Measurements from ENCODE around the gene UTF1. TPM values are rescaled to one million over a fixed set of nuclear protein-coding genes. Genes with fewer than 3 reads are reported as not detected.

UTF1 gene
- total and polyA plus RNA-seq, 9 of the 15 experiments (the other 6 are each of a cell fraction or from before 2014, with no cell fraction given): 0.35 to 0.46 TPM; not detected in 7

DNA sequence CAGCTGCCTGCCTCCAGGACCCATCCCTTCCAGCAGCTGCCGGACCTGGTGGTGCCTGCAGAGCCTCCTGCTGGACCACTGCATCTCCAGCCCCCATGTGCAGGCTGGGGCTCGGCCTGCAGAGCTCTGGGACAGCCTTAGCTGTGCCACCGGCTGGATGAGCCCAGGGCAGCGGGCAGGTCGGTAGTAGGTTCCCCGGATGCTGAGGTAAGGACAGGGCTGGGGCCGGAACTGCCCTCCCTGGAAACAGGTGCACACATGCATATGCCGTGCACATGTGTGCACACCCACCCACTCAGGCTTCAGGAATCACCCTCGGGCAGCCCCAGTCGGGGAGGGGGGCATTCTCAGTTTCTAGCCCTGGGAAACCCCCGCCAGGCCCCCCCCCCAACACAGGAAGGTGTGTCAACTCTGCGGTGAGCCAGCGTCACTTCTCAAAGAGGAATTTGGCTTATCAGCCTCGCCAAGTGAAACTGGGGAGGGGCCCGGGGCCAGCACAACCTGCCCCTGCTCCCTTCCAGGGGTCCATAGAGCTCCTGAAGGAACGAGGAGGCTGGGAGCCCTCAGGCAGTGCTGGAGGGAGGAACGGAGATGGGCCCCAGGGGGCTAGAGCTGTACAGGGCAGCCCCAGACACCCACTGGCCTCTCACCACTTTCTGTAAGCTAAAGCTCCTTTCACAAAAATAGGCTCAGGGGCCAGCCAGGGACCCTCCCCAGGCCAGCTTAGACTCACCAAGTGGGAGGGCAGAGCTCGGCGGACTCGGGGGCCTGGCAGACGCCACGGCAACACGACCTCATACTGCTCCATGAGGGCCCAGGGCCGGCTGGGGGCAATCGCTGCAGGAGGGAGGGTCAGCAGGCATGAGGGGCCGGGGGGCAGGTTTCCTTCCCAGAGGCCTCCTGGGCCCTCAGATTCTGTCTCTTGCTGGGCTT is 45.0 kb downstream of the UTF1 start (continued):
- TF ChIP-seq DPF2 (IDR thresholded peaks at IDR 0.05) (peak; percentile 37; the same call in 1 of the 2 replicates), HNRNPUL1 (IDR thresholded peaks at IDR 0.05; ENCODE audit: low read length) (no peak), ZBTB34 (CRISPR knock-in tag; IDR thresholded peaks at IDR 0.05) (no peak), GATAD2B (IDR thresholded peaks at IDR 0.05; ENCODE audit: borderline replicate concordance) (no peak)

DNA sequence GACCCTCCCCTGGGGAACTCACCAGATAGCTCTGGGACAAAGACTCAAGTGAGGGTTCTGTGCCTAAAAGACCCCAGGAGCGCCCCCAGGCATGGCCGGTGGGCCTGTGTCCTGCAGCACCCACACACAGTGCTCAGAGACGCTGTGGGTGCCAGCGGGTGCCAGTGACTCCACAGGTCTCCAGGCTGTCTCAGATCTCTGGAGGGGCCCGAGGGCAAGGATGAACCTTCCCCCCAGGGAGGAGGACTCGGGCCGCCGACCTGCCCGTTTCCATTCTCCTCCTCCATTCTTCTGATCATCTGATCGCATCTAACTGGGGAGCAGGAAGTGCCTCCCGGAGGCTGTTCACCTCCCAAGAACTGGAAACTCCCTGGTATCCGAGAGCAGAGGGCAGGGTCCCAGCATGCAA is 45.7 kb downstream of the UTF1 start:
- no peak for ATAC-seq
- no peaks in the 10 kb centered on the region for H3K9me3 ChIP-seq (replicated peaks; ENCODE audit: control insufficient read depth, insufficient read depth, low read depth, low read length)
- H3K36me3 ChIP-seq (ENCODE audit: control insufficient read depth, insufficient read depth, low read length): peaks cover 12% of the 10 kb centered on the region; the same call in 1 of the 3 replicates
- H3K27ac ChIP-seq (ENCODE audit: extremely low read depth, low read depth, low read length): peak overlapping the region; percentile 41
- 17% methylated on average over 7 of the region's 12 CpGs for WGBS (ENCODE audit: insufficient coverage, low coverage, missing lambda C conversion rate)
- FAIRE-seq: no peak
- intact Hi-C loops (cut with micrococcal nuclease): no loop called here
- DNase-seq (ENCODE audit: extremely low read depth in 1 of 4, low spot score in 3 of 4): peak in 2 of 4 experiments; percentile 16 to 27
- H3K4me3 ChIP-seq: peak overlapping the region; percentile 2; the same call in 1 of the 2 replicates
- in situ Hi-C loops (cut with MboI): no loop called here
- H2AFZ ChIP-seq (ENCODE audit: low read depth, low read length): 0 out of 2 replicates have a peak overlapping the region, but pooled peaks have one; percentile 37
- no peaks in the 10 kb centered on the region for H4K20me1 ChIP-seq (replicated peaks; ENCODE audit: control insufficient read depth, insufficient read depth, low read length)
- peak overlapping the region; percentile 46 to 84; a peak in 3 of 4 replicates for H3K9ac ChIP-seq (ENCODE audit: insufficient read depth in 1 of 2, low read depth in 2 of 2, low read length in 2 of 2)
- no TSS peak for BruUV-seq (replicated peaks)
- no peaks in the 10 kb centered on the region for H3K27me3 ChIP-seq (ENCODE audit: control insufficient read depth in 2 of 2, insufficient read depth in 2 of 2, low read length in 2 of 2)
- no peaks in the 10 kb centered on the region for H3K79me2 ChIP-seq (ENCODE audit: control insufficient read depth, insufficient read depth, low read length)
- peak overlapping the region; percentile 51; the same call in 1 of the 2 replicates for H3K4me2 ChIP-seq (ENCODE audit: insufficient read depth, low read length)
- H3K4me1 ChIP-seq (replicated peaks in 1 of 2; ENCODE audit: control insufficient read depth in 2 of 2, insufficient read depth in 2 of 2, low read length in 2 of 2): peaks cover 40 to 95% of the 10 kb centered on the region in 2 experiments
- CTCF ChIA-PET (ENCODE audit: low intra/inter-chr PET ratio): no interaction called here
- POLR2A ChIA-PET: interaction anchor here (0.8 to 1.3 kb wide), 2 partner anchors 13 to 38 kb away, joined by 3 read pairs; no protein-coding TSS in a partner anchor
- peaks cover 3% of the 10 kb centered on the region for H3K9me1 ChIP-seq (ENCODE audit: control insufficient read depth, insufficient read depth, low read length)
- TF ChIP-seq GABPA (tag; conservative IDR thresholded peaks at IDR 0.05; ENCODE audit: low read depth): peak; percentile 33; the same call in 1 of the 2 replicates
- no peak for TF ChIP-seq TEAD4 (IDR thresholded peaks at IDR 0.05; ENCODE audit: low read length)
- TF ChIP-seq TEAD4 (CRISPR knock-in tag; IDR thresholded peaks at IDR 0.05; ENCODE audit: borderline replicate concordance): no peak
- TF ChIP-seq HDAC1 (IDR thresholded peaks at IDR 0.05): no peak
- peak; percentile 41; the same call in 1 of the 2 replicates for TF ChIP-seq ZBTB7A (IDR thresholded peaks at IDR 0.05; ENCODE audit: borderline replicate concordance, control insufficient read depth, low read depth, low read length)
- no peak for TF ChIP-seq FOSL1 (tag; conservative IDR thresholded peaks at IDR 0.05)
- TF ChIP-seq, protein P1, sequence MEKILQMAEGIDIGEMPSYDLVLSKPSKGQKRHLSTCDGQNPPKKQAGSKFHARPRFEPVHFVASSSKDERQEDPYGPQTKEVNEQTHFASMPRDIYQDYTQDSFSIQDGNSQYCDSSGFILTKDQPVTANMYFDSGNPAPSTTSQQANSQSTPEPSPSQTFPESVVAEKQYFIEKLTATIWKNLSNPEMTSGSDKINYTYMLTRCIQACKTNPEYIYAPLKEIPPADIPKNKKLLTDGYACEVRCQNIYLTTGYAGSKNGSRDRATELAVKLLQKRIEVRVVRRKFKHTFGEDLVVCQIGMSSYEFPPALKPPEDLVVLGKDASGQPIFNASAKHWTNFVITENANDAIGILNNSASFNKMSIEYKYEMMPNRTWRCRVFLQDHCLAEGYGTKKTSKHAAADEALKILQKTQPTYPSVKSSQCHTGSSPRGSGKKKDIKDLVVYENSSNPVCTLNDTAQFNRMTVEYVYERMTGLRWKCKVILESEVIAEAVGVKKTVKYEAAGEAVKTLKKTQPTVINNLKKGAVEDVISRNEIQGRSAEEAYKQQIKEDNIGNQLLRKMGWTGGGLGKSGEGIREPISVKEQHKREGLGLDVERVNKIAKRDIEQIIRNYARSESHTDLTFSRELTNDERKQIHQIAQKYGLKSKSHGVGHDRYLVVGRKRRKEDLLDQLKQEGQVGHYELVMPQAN (IDR thresholded peaks at IDR 0.05; ENCODE audit: borderline replicate concordance): no peak
- TF ChIP-seq MITF (IDR thresholded peaks at IDR 0.05): no peak
- TF ChIP-seq ZNF24 (IDR thresholded peaks at IDR 0.05): no peak

Data from K562 (cell line).